HL-60/S4 treated with phorbol 12-myristate 13-acetate at 8.2 ng/mL for 4 days and 3 days (cell line): ENCODE results near the gene TCTN3.
"Not testable (repeated sequence)": the region's sequence is repeated elsewhere in the genome, so short reads cannot be mapped to it uniquely, and the experiment has no call there.

Source experiments
- in situ Hi-C: fragments of 300-500 bp; cut with MboI; formaldehyde crosslinking; loops from 2 replicates; pipeline ENCODE4 v1.15.0; 2022; ENCODE audit warnings: low sequenced_read_pairs

The TCTN3 gene

DNA sequence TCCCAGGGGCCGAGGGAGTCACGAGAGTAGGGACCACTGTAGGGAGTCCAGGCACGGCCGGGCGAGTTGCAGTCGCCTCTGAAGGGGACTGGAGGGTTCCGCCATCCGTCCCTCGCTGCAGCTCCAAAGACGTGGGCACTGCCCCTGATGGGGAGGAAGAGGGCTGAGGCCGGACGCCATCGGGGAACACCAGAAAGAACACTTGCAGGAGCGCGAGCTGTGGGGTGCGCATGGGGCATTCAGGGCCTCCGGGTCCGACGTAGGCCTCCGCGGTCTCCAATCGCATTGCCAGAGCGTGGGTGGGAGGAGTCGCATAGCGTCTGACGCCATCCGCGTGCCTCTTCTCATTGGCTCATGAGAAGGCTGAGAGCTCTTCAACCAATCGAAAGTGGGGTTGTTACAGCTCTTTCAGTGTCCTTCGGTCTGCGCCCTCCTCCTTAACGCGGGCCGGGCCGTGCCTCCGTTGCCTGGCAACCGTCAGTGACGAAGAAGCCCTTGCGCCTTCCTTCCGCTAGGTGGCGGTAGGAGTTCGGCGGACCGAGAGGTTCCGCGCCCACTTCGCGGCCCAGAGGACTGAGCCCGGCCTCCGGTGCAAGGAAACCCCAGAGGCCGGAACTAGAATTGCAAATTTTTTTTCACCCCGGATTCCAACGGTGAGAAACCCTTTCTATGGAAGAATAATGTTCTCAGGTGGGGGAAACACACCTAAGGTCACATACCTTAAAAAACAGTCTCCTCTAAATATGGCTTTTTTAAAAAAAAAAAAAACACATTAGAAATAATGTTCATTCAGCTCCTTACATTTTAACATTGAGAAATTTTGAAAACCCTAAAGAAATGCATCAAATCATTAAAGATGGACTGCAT is at the start of gene TCTN3:
Gene TCTN3 (minus strand): TSS at position 260 of the 867 bp plus-strand sequence. CDS start 28 bp downstream, at position 232.
- in situ Hi-C loops: loop anchor here (10.0 kb wide), 1 partner anchor 151 kb away; no protein-coding TSS in a partner anchor

- in situ Hi-C loops: no loop called here
Observed at GRCh38 chr10:95742962-95743535, 49.3 kb upstream of the TCTN3 start.

DNA sequence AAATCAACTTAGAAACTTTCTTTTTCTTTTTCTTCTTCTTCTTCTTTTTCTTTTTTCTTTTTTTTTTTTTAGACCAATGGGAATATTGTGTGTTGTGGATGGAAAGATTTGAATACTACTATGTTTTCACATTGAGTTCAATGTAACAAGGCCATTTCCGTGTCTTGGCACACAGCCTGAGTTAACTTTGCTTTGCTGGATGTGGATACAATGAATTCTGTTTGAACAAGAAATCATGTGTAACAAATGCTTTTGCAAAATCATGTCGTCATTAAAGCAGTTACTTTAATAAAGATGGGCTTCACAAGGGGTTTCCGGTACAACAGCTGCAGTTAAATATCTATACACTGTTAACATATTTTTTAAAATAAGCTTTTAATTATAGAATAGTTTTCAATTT is 48.8 kb upstream of the TCTN3 start:
- in situ Hi-C loops: no loop called here

DNA sequence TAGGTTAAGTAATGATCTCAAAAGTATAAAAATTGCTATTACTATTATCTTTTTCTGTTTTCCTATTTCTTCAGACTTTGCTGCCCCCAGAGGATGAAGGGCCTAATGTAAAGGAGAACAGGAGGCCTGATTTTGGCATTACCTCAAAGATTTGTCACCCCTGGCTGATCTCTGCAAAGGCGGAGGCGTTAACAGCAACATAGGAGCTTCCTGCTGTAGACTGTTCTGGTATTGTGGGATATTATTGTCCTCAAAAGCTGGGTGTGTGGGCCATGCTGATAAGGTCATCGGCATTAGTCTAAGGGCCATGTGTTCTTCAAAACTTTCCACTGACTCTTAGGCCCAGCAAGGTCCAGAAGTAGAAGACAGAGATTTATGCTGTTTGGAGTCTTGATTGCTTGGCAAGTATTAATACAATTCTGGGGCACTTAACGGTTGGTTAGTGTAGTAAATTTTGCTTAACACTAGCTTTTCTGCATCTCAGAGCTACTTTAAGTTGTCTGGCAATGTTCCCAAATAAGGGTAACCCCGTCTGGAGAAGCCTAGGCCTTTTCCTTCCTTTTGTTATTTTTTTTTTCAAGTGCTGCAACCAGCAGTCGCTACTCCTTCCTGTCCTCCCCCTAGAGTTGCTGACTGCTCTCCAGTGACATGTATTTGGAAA is 48.2 kb upstream of the TCTN3 start:
- in situ Hi-C loops: no loop called here

- in situ Hi-C loops: no loop called here
Observed at GRCh38 chr10:95739056-95739455, 45.3 kb upstream of the TCTN3 start.

GRCh38 chr10:95732907-95733306 is 39.2 kb upstream of the TCTN3 start:
- in situ Hi-C loops: not testable (repeated sequence)

GRCh38 chr10:95730233-95730632 is 36.5 kb upstream of the TCTN3 start:
- in situ Hi-C loops: no loop called here

DNA sequence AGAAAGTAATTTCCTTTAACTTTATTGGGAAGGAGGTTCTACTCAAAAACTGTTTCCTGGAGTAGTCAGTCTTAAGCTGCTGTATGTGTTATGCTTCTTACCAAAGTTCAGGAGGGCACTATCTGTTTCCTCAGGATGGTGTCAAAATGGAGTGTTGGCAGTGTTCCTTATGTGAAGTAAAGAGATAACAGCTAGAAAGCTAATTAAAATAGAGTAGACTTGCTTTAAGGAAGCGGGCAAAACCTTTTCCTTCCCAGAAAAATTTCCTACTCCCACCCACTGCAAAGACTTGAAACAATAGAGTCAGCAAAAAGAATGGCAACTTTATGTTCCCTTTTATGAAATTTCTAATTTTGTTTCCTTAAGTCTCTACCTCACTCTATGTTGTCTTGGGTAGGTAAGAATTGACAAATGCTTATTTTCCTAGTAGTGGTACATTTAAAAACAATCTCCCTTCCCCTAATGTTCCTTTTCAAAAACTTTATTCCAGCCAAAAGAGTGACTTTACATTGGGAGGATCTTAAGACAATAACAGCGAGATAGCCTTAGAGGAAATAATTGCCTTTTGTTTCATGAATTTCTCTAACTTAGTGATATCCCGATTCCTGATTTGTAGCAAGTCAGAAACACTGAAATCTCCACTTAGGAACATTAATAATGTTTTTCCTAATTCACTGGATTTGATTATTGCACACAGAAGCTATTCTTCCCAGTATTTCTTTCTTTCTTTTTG is 35.8 kb upstream of the TCTN3 start:
- in situ Hi-C loops: no loop called here

GRCh38 chr10:95728526-95728925 is 34.8 kb upstream of the TCTN3 start:
- in situ Hi-C loops: no loop called here

DNA sequence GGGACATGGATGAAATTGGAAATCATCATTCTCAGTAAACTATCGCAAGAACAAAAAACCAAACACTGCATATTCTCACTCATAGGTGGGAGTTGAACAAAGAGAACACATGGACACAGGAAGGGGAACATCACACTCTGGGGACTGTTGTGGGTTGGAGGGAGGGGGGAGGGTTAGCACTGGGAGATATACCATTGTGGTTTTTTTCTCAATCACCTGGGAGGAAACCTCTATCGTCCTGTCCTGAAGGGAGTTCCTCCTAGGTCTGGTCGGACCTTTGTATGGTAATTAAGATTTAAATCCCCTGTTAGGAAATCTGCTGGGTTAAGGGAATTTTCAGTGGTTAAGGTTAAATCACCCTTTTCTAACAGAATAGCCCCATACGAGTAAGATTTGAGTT is 28.8 kb upstream of the TCTN3 start:
- in situ Hi-C loops: not testable (repeated sequence)

- in situ Hi-C loops: not testable (repeated sequence)
Observed at GRCh38 chr10:95720745-95721144, 27.0 kb upstream of the TCTN3 start.

GRCh38 chr10:95716866-95717265 is 23.1 kb upstream of the TCTN3 start:
- in situ Hi-C loops: no loop called here

DNA sequence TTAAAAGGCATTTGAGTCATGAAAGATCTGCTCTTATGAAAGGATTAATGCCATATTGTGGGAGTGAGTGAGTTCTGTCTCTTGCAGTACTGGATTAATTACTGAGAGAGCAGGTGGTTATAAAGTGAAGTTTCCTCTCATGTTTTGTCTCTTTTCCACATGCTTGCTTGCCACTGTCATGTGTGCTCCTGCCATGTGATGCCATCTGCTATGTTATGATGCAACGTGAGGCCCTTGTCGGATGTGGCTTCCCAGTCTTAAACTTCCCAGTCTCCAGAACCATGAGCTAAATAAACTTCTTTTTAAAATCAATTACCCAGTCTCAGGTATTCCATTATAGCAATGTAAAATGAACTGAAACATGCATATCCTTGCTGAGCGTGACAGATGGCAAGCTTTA is 22.7 kb upstream of the TCTN3 start:
- in situ Hi-C loops: no loop called here

DNA sequence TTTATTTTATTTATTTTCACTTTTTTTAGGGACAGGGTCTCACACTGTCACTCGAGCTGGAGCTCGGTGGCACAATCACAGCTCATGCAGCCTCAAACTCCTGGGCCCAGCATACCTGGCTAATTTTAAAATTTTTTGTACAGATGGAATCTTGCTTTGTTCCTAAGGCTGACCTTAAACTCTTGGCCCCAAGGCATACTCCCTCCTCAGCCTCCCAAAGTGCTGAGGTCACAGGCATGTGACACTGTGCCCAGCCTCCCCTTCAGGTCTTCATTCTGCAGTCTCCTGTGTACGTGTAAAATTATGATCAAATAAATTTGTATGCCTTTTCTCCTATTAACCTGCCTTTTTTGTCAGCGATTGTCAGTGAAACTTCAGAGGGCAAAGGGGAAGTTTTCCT is 17.8 kb upstream of the TCTN3 start:
- in situ Hi-C loops: no loop called here

GRCh38 chr10:95706990-95707389 is 13.3 kb upstream of the TCTN3 start:
- in situ Hi-C loops: no loop called here

DNA sequence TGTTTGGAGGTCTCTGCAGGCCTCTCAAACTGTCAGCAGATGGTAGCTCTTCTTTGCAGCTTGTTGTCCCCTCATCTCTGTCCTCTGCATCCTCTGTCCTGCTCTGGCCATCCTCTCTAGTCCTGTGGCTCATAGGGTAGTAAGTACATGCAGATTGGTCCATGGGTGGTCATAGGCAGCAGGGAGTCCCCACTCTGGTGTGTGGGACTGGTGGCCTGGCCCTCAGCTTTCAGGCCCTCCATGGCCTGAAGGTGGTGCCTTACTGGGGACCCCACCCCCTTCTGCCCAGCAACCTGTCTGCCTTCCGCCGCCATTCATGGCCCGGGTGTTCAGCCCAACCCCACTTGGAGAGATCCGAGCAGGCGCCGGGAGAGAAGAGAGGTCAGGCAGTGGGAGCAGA is 12.8 kb upstream of the TCTN3 start:
- in situ Hi-C loops: no loop called here

GRCh38 chr10:95698415-95698814 is 4.7 kb upstream of the TCTN3 start:
- in situ Hi-C loops: loop anchor here (10.0 kb wide), 1 partner anchor 146 kb away; no protein-coding TSS in a partner anchor

DNA sequence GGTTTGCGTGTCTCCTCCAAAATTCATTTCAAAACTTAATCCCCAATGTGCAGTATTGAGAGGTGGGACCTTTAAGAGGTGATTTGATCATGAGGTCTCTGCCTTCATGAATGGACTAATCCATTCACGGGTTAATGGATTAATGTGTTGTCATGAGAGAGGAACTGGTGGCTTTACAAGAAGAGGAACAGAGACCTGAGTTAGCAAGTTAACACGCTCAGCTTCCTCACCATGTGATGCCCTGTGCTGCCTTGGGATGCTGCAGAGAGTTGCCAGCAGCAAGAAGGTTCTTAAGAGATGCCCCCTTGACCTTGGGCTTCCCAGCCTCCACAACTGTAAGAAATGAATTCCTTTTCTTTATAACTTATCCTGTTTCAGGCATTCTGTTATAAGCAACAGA is 3.7 kb upstream of the TCTN3 start:
- in situ Hi-C loops: loop anchor here (10.0 kb wide), 1 partner anchor 147 kb away; no protein-coding TSS in a partner anchor

DNA sequence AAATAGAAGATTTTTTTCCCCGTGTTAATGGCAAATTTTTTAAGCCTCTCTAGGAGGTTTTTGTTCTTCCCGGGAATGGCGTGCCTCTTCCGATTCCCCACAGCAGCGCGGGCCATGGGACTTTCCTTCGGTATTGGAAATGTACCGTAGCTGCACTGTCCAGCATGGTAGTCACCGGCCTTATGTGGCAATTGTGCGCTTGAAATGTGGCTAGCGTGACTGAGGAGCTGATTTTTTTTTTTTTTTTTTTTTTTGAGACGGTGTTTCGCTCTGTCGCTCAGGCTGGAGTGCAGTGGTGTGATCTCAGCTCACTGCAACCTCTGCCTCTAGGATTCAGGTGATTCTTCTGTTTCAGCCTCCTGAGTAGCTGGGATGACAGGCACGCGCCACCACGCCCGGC is 938 bp upstream of the TCTN3 start:
- in situ Hi-C loops: loop anchor here (10.0 kb wide), 1 partner anchor 150 kb away; no protein-coding TSS in a partner anchor

DNA sequence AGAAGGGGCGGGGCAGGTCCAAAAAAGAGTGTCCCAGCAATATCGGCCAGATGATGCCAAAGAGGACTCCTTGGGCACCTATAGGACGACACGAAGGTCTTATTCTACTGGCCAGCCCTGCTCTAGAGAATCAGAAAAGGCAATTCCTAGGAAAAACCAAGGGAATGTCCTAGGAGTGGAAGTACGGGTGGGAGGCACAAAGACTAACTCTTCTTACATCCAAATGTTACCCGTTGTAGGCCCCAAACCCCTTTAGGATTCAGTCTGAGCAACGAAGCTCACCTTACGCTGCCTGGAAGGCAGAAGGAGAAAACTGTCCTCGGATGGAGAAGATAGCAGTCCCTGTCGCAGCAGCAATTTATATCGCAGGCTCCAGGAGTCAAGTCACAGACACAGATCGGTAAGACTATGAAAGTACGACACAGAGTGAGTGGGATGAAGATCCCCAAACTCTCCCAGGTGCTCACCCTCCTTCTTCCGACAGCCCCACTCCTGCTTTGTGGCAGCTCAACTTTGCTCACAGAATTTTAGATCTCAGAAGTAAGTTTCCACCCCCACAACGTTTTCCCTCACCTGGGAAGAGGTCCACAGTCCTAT is 558 bp downstream of the TCTN3 start:
- in situ Hi-C loops: loop anchor here (10.0 kb wide), 1 partner anchor 152 kb away; no protein-coding TSS in a partner anchor
